Type B pancreatic cell (in vitro differentiated cells): Measurements from ENCODE around the gene RSL1D1. TPM values are rescaled to one million over a fixed set of nuclear protein-coding genes. Genes with fewer than 3 reads are reported as not detected.
"Not testable (repeated sequence)": the region's sequence is repeated elsewhere in the genome, so short reads cannot be mapped to it uniquely, and the experiment has no call there.

Experiments used
- DNase-seq: peaks from one replicate; pipeline ENCODE4 v3.0.0; 2021; ENCODE audit warnings: mixed read lengths; ENCODE audit not compliant: unreplicated experiment; ENCODE audit errors: extremely low spot score
- H3K27ac Mint-ChIP-seq: 2 replicates; pipeline ENCODE4 v1.8.0; 2021; ENCODE audit warnings: mild to moderate bottlenecking, mixed read lengths
- H3K27me3 Mint-ChIP-seq: 2 replicates; pipeline ENCODE4 v1.8.0; 2021; ENCODE audit warnings: mixed read lengths
- H3K36me3 Mint-ChIP-seq: 2 replicates; pipeline ENCODE4 v1.8.0; 2021; ENCODE audit warnings: mixed read lengths
- H3K4me1 Mint-ChIP-seq: one replicate; pipeline ENCODE4 v1.8.0; 2021; ENCODE audit warnings: mixed read lengths; ENCODE audit not compliant: unreplicated experiment
- H3K4me3 Mint-ChIP-seq: 2 replicates; pipeline ENCODE4 v1.8.0; 2021; ENCODE audit warnings: mild to moderate bottlenecking, mixed read lengths
- H3K9me3 Mint-ChIP-seq: 2 replicates; pipeline ENCODE4 v1.8.0; 2021; ENCODE audit warnings: mixed read lengths
- total RNA-seq: library from RNA; stranded (reverse); gene quantifications from 2 replicates; pipeline ENCODE4 v1.2.1, GENCODE V29; 2021; ENCODE audit warnings: low replicate concordance
- TF ChIP-seq, protein P1 (sequence below): fragments of 200-600 bp; sonication (generic); conservative IDR thresholded peaks from 2 replicates; pipeline ENCODE4 v1.5.0; 2021; ENCODE audit warnings: antibody characterized with exemption, mild to moderate bottlenecking

RSL1D1 gene
- total RNA-seq, 1 donor from 2014 or later: 184 TPM

DNA sequence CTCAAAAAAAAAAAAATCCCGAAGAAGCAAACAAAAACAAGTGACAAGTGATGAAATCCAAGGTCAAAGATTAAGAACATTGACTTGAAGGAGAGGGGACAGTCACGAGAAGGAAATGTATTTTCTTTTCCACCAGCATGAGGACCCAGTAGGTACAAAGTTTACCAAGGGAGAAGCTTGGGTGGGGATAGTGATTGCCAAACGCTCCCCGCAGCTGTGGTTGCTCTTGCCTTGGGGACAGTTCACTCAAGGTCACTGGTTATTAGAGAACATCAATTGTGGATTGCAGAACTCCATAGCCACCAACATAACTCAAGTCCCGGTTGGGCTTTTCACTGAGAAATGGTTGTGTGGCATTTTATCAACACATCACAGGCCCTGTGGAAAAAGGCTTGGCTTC, 27.0 kb downstream of the RSL1D1 start:
- no peak for DNase-seq
- Mint-ChIP-seq H3K36me3 (no peaks in the 10 kb centered on the region), H3K9me3 (no peaks in the 10 kb centered on the region), H3K27me3 (no peaks in the 10 kb centered on the region), H3K4me3 (no peak overlapping the region), H3K27ac (peak overlapping the region; percentile 48), H3K4me1 (peaks cover 4% of the 10 kb centered on the region)
- TF ChIP-seq, protein P1, sequence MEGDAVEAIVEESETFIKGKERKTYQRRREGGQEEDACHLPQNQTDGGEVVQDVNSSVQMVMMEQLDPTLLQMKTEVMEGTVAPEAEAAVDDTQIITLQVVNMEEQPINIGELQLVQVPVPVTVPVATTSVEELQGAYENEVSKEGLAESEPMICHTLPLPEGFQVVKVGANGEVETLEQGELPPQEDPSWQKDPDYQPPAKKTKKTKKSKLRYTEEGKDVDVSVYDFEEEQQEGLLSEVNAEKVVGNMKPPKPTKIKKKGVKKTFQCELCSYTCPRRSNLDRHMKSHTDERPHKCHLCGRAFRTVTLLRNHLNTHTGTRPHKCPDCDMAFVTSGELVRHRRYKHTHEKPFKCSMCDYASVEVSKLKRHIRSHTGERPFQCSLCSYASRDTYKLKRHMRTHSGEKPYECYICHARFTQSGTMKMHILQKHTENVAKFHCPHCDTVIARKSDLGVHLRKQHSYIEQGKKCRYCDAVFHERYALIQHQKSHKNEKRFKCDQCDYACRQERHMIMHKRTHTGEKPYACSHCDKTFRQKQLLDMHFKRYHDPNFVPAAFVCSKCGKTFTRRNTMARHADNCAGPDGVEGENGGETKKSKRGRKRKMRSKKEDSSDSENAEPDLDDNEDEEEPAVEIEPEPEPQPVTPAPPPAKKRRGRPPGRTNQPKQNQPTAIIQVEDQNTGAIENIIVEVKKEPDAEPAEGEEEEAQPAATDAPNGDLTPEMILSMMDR: no peak

DNA sequence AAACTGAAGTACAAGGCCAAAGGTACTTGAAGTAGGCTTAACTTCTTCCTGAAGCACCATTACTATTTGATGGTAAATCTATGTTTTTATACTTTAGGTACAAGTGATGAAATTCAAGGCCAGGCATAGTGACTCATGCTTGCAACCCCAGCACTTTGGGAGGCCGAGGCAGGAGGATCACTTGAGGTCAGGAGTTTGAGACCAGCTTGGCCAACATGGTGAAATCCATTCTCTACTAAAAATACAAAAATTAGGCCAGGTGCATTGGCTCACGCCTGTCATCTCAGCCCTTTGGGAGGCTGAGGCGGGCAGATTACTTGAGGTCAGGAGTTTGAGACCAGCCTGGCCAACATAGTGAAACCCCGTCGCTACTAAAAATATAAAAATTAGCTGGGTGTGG, 27.7 kb downstream of the RSL1D1 start:
- DNase-seq, H3K4me1 Mint-ChIP-seq, H3K9me3 Mint-ChIP-seq, H3K36me3 Mint-ChIP-seq, H3K27me3 Mint-ChIP-seq, H3K27ac Mint-ChIP-seq, H3K4me3 Mint-ChIP-seq: not testable (repeated sequence)

DNA sequence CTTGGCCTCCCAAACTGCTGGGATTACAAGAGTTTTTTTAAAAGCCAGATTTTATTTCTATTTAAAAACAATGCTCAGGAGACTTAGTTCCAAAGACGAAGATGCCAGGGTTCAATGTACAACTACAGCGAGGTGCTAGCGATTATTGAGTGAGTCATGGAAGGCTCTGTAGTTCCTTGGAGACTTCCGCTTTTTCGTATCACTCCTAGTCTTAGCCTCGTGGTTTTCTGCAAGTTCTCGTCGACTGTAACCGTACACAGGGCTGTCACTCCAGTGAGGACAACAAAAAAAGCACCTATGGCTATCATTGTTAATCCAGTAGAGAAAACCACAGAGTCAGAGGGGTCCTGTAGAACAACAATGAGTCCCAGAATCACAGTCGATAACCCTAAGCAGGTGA, 31.5 kb downstream of the RSL1D1 start:
- no peak for DNase-seq
- Mint-ChIP-seq H3K27ac (no peak overlapping the region), H3K9me3 (no peaks in the 10 kb centered on the region), H3K36me3 (no peaks in the 10 kb centered on the region), H3K4me3 (no peak overlapping the region), H3K27me3 (no peaks in the 10 kb centered on the region), H3K4me1 (peaks cover 4% of the 10 kb centered on the region)
- TF ChIP-seq, protein P1: no peak

DNA sequence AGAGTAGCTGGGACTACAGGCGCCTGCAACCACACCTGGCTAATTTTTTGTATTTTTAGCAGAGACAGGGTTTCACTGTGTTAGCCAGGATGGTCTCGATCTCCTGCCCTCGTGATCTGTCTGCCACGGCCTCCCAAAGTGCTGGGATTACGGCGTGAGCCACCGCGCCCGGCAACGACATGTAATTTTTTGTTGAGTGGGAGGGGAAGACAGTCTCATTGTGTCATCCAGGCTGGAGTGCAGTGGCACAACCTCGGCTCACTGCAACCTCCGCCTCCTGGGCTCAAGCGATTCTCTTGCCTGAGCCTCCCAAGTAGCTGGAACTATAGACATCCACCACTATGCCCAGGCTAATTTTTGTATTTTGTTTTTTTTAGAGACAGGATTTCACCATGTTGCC, 32.4 kb downstream of the RSL1D1 start:
- H3K27me3 Mint-ChIP-seq, H3K36me3 Mint-ChIP-seq, DNase-seq, H3K4me3 Mint-ChIP-seq, H3K9me3 Mint-ChIP-seq, H3K27ac Mint-ChIP-seq, H3K4me1 Mint-ChIP-seq: not testable (repeated sequence)

DNA sequence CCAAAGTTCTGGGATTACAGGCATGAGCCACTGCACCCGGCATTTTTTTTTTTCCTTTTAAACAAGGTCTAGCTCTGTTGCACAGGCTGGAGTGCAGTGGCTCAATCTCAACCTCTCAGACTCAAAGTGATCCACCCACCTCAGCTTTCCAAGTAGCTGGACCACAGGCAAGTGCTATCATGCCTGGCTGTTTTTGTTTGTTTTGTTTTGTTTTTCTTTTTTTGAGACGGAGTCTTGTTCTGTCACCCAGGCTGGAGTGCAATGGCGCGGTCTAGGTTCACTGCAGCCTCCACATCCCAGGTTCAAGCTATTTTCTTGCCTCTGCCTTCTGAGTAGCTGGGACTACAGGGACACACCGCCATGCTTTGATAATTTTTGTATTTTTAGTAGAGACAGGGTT, 35.2 kb downstream of the RSL1D1 start:
- H3K4me1 Mint-ChIP-seq: no peaks in the 10 kb centered on the region
- no peaks in the 10 kb centered on the region for H3K9me3 Mint-ChIP-seq
- no peak overlapping the region for H3K4me3 Mint-ChIP-seq
- no peak for DNase-seq
- TF ChIP-seq, protein P1: no peak
- no peak overlapping the region for H3K27ac Mint-ChIP-seq
- H3K36me3 Mint-ChIP-seq: no peaks in the 10 kb centered on the region
- no peaks in the 10 kb centered on the region for H3K27me3 Mint-ChIP-seq

DNA sequence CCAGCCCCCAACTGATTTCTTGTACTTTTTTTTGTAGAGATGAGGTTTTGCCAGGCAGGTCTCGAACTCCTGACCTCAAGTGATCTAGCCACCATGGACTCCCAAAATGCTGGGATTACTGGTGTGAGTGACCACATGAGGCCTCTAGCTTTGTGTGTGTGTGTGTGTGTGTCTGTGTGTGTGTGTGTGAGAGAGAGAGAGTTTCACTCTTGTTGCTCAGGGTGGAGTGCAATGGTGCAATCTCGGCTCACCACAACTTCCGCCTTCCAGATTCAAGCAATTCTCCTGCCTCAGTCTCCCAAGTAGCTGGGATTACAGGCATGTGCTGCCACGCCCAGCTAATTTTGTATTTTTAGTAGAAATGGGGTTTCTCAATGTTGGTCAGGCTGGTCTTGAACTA, 36.5 kb downstream of the RSL1D1 start:
- not testable (repeated sequence) for H3K27ac Mint-ChIP-seq, H3K36me3 Mint-ChIP-seq, H3K4me3 Mint-ChIP-seq, DNase-seq, H3K27me3 Mint-ChIP-seq, H3K9me3 Mint-ChIP-seq, H3K4me1 Mint-ChIP-seq

DNA sequence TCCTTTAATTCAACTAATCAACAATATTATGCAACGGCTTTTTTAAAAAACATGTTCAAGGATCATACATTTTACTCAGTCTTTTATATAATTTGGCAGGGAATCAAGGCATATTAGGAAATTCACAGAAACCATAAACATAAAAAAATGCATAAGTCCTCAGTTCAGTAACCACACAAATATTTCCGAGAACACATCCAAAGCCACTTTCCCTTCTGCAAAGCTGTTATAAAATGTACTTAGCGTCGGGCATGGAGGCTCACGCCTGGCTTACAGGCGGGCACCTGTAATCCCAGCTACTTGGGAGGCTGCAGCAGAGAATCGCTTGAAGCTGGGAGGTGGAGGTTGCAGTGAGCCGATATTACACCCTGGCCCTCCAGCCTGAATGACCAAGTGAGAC, 44.6 kb downstream of the RSL1D1 start:
- TF ChIP-seq, protein P1: no peak
- no peaks in the 10 kb centered on the region for H3K27me3 Mint-ChIP-seq
- no peaks in the 10 kb centered on the region for H3K36me3 Mint-ChIP-seq
- H3K27ac Mint-ChIP-seq: no peak overlapping the region
- H3K9me3 Mint-ChIP-seq: no peaks in the 10 kb centered on the region
- peaks cover 4% of the 10 kb centered on the region for H3K4me1 Mint-ChIP-seq
- no peak overlapping the region for H3K4me3 Mint-ChIP-seq
- no peak for DNase-seq
